ENCODE data around the gene CD300A.
A peak's percentile ranks its signal among the peaks of the same experiment; 100 is the strongest.

Gene CD300A

GRCh38 chr17:74490716-74491115, 24.3 kb downstream of the CD300A start:
- no peak overlapping the region for H2BK120ac ChIP-seq (ENCODE audit: low read depth, low read length)
- no peak overlapping the region for H4K91ac ChIP-seq (ENCODE audit: low read depth, low read length, poor library complexity)
- H3K18ac ChIP-seq (ENCODE audit: low read length), result peak overlapping the region; percentile 57
- no peak overlapping the region for H3K14ac ChIP-seq (ENCODE audit: low read length)
- no peaks in the 10 kb centered on the region for H3K27me3 ChIP-seq (ENCODE audit: control insufficient read depth in 3 of 3, insufficient read depth in 3 of 3, low read depth in 1 of 3, low read length in 3 of 3)
- no peaks in the 10 kb centered on the region for H3K9me3 ChIP-seq (replicated peaks in 1 of 2; ENCODE audit: control insufficient read depth in 2 of 2, insufficient read depth in 1 of 2, low read depth in 1 of 2, low read length in 2 of 2)
- no peak overlapping the region for H3K27ac ChIP-seq (replicated peaks; ENCODE audit: low read length)
- H3K4me2 ChIP-seq (ENCODE audit: insufficient read depth, low read length, poor library complexity, severe bottlenecking), result peak overlapping the region; percentile 25
- H2AK5ac ChIP-seq (ENCODE audit: low read depth, low read length), result no peak overlapping the region
- DNase-seq (ENCODE audit: low spot score), result no peak
- H3K4me1 ChIP-seq (ENCODE audit: control insufficient read depth in 2 of 2, insufficient read depth in 1 of 2, low read depth in 1 of 2, low read length in 2 of 2), result no peaks in the 10 kb centered on the region
- no peaks in the 10 kb centered on the region for H3K79me1 ChIP-seq (ENCODE audit: low read depth, low read length)
- no peak overlapping the region for H4K8ac ChIP-seq (ENCODE audit: low read depth, low read length)
- no peak overlapping the region for H2BK15ac ChIP-seq (ENCODE audit: low read length)
- H3K23ac ChIP-seq (ENCODE audit: low read depth, low read length, poor library complexity), result no peak overlapping the region
- H2BK12ac ChIP-seq (ENCODE audit: low read length), result no peak overlapping the region
- H3K4me3 ChIP-seq (ENCODE audit: low read length in 2 of 2), result peak overlapping the region in 1 of 2 donors; percentile 2
- H2AFZ ChIP-seq (ENCODE audit: low read length), result no peak overlapping the region
- no peak overlapping the region for H2BK5ac ChIP-seq (ENCODE audit: low read length)
- no peak overlapping the region for H3K4ac ChIP-seq (ENCODE audit: low read length)
- WGBS, 2 donors (ENCODE audit: extremely low coverage in 2 of 2, insufficient read length in 2 of 2, insufficient replicate concordance in 1 of 2), result no CpG with 5 or more reads among the region's 9 CpGs
- H3K9ac ChIP-seq (ENCODE audit: low read depth, low read length, poor library complexity), result no peak overlapping the region
- H3K36me3 ChIP-seq (replicated peaks in 1 of 2; ENCODE audit: control insufficient read depth in 2 of 2, insufficient read depth in 2 of 2, low read length in 2 of 2), result no peaks in the 10 kb centered on the region

GRCh38 chr17:74491626-74492025, 25.2 kb downstream of the CD300A start:
- Histone ChIP-seq H3K27me3 (ENCODE audit: control insufficient read depth in 3 of 3, insufficient read depth in 3 of 3, low read depth in 1 of 3, low read length in 3 of 3) (no peaks in the 10 kb centered on the region), H3K14ac (ENCODE audit: low read length) (no peak overlapping the region), H3K9me3 (replicated peaks in 1 of 2; ENCODE audit: control insufficient read depth in 2 of 2, insufficient read depth in 1 of 2, low read depth in 1 of 2, low read length in 2 of 2) (no peaks in the 10 kb centered on the region), H2AFZ (ENCODE audit: low read length) (no peak overlapping the region), H3K27ac (replicated peaks; ENCODE audit: low read length) (no peak overlapping the region), H3K9ac (ENCODE audit: low read depth, low read length, poor library complexity) (no peak overlapping the region), H3K23ac (ENCODE audit: low read depth, low read length, poor library complexity) (no peak overlapping the region), H2BK15ac (ENCODE audit: low read length) (no peak overlapping the region), H3K4me3 (ENCODE audit: low read length in 2 of 2) (no peak overlapping the region), H2AK5ac (ENCODE audit: low read depth, low read length) (no peak overlapping the region), H4K8ac (ENCODE audit: low read depth, low read length) (no peak overlapping the region), H2BK12ac (ENCODE audit: low read length) (no peak overlapping the region), H3K4ac (ENCODE audit: low read length) (no peak overlapping the region), H3K79me1 (ENCODE audit: low read depth, low read length) (no peaks in the 10 kb centered on the region), H3K4me2 (ENCODE audit: insufficient read depth, low read length, poor library complexity, severe bottlenecking) (no peak overlapping the region), H4K91ac (ENCODE audit: low read depth, low read length, poor library complexity) (no peak overlapping the region), H2BK5ac (ENCODE audit: low read length) (no peak overlapping the region), H3K36me3 (replicated peaks in 1 of 2; ENCODE audit: control insufficient read depth in 2 of 2, insufficient read depth in 2 of 2, low read length in 2 of 2) (no peaks in the 10 kb centered on the region), H3K4me1 (ENCODE audit: control insufficient read depth in 2 of 2, insufficient read depth in 1 of 2, low read depth in 1 of 2, low read length in 2 of 2) (no peaks in the 10 kb centered on the region), H2BK120ac (ENCODE audit: low read depth, low read length) (no peak overlapping the region), H3K18ac (ENCODE audit: low read length) (no peak overlapping the region)
- no CpG with 5 or more reads among the region's 7 CpGs for WGBS, 2 donors (ENCODE audit: extremely low coverage in 2 of 2, insufficient read length in 2 of 2, insufficient replicate concordance in 1 of 2)
- no peak for DNase-seq (ENCODE audit: low spot score)

- H2BK120ac ChIP-seq (ENCODE audit: low read depth, low read length), result no peak overlapping the region
- no peaks in the 10 kb centered on the region for H3K36me3 ChIP-seq (replicated peaks in 1 of 2; ENCODE audit: control insufficient read depth in 2 of 2, insufficient read depth in 2 of 2, low read length in 2 of 2)
- no peak overlapping the region for H2AFZ ChIP-seq (ENCODE audit: low read length)
- WGBS, 2 donors (ENCODE audit: extremely low coverage in 2 of 2, insufficient read length in 2 of 2, insufficient replicate concordance in 1 of 2), result no CpG with 5 or more reads among the region's 11 CpGs
- no peak overlapping the region for H2BK15ac ChIP-seq (ENCODE audit: low read length)
- no peaks in the 10 kb centered on the region for H3K4me1 ChIP-seq (ENCODE audit: control insufficient read depth in 2 of 2, insufficient read depth in 1 of 2, low read depth in 1 of 2, low read length in 2 of 2)
- H3K27ac ChIP-seq (replicated peaks; ENCODE audit: low read length), result no peak overlapping the region
- H3K4me2 ChIP-seq (ENCODE audit: insufficient read depth, low read length, poor library complexity, severe bottlenecking), result no peak overlapping the region
- no peak overlapping the region for H2BK5ac ChIP-seq (ENCODE audit: low read length)
- no peaks in the 10 kb centered on the region for H3K27me3 ChIP-seq (ENCODE audit: control insufficient read depth in 3 of 3, insufficient read depth in 3 of 3, low read depth in 1 of 3, low read length in 3 of 3)
- H3K14ac ChIP-seq (ENCODE audit: low read length), result no peak overlapping the region
- no peak overlapping the region for H4K8ac ChIP-seq (ENCODE audit: low read depth, low read length)
- no peak overlapping the region for H2AK5ac ChIP-seq (ENCODE audit: low read depth, low read length)
- H3K4ac ChIP-seq (ENCODE audit: low read length), result no peak overlapping the region
- H3K79me1 ChIP-seq (ENCODE audit: low read depth, low read length), result no peaks in the 10 kb centered on the region
- no peak overlapping the region for H2BK12ac ChIP-seq (ENCODE audit: low read length)
- H3K9me3 ChIP-seq (replicated peaks in 1 of 2; ENCODE audit: control insufficient read depth in 2 of 2, insufficient read depth in 1 of 2, low read depth in 1 of 2, low read length in 2 of 2), result no peaks in the 10 kb centered on the region
- peak; percentile 71 for DNase-seq (ENCODE audit: low spot score)
- no peak overlapping the region for H3K9ac ChIP-seq (ENCODE audit: low read depth, low read length, poor library complexity)
- no peak overlapping the region for H3K18ac ChIP-seq (ENCODE audit: low read length)
- H4K91ac ChIP-seq (ENCODE audit: low read depth, low read length, poor library complexity), result no peak overlapping the region
- H3K23ac ChIP-seq (ENCODE audit: low read depth, low read length, poor library complexity), result no peak overlapping the region
- H3K4me3 ChIP-seq (ENCODE audit: low read length in 2 of 2), result no peak overlapping the region
Measured at GRCh38 chr17:74493331-74493833, 26.9 kb downstream of the CD300A start.

GRCh38 chr17:74497471-74497870, 31.0 kb downstream of the CD300A start:
- Histone ChIP-seq H3K4me3 (ENCODE audit: low read length in 2 of 2) (no peak overlapping the region), H3K9me3 (replicated peaks in 1 of 2; ENCODE audit: control insufficient read depth in 2 of 2, insufficient read depth in 1 of 2, low read depth in 1 of 2, low read length in 2 of 2) (no peaks in the 10 kb centered on the region), H3K27ac (replicated peaks; ENCODE audit: low read length) (no peak overlapping the region), H2BK15ac (ENCODE audit: low read length) (no peak overlapping the region), H3K4me1 (ENCODE audit: control insufficient read depth in 2 of 2, insufficient read depth in 1 of 2, low read depth in 1 of 2, low read length in 2 of 2) (no peaks in the 10 kb centered on the region), H2BK120ac (ENCODE audit: low read depth, low read length) (no peak overlapping the region), H2BK5ac (ENCODE audit: low read length) (no peak overlapping the region), H3K4ac (ENCODE audit: low read length) (no peak overlapping the region), H3K18ac (ENCODE audit: low read length) (no peak overlapping the region), H2AK5ac (ENCODE audit: low read depth, low read length) (no peak overlapping the region), H3K27me3 (ENCODE audit: control insufficient read depth in 3 of 3, insufficient read depth in 3 of 3, low read depth in 1 of 3, low read length in 3 of 3) (no peaks in the 10 kb centered on the region), H4K91ac (ENCODE audit: low read depth, low read length, poor library complexity) (no peak overlapping the region), H3K4me2 (ENCODE audit: insufficient read depth, low read length, poor library complexity, severe bottlenecking) (no peak overlapping the region), H3K14ac (ENCODE audit: low read length) (no peak overlapping the region), H3K9ac (ENCODE audit: low read depth, low read length, poor library complexity) (no peak overlapping the region), H3K79me1 (ENCODE audit: low read depth, low read length) (no peaks in the 10 kb centered on the region), H3K23ac (ENCODE audit: low read depth, low read length, poor library complexity) (no peak overlapping the region), H3K36me3 (replicated peaks in 1 of 2; ENCODE audit: control insufficient read depth in 2 of 2, insufficient read depth in 2 of 2, low read length in 2 of 2) (no peaks in the 10 kb centered on the region), H4K8ac (ENCODE audit: low read depth, low read length) (no peak overlapping the region), H2BK12ac (ENCODE audit: low read length) (no peak overlapping the region), H2AFZ (ENCODE audit: low read length) (no peak overlapping the region)
- DNase-seq (ENCODE audit: low spot score), result no peak
- no CpG with 5 or more reads among the region's 5 CpGs for WGBS, 2 donors (ENCODE audit: extremely low coverage in 2 of 2, insufficient read length in 2 of 2, insufficient replicate concordance in 1 of 2)
